WTC11 (cell line): ENCODE results near the gene MEGF6. TPM values are rescaled to one million over a fixed set of nuclear protein-coding genes. Genes with fewer than 3 reads are reported as not detected.
A peak's percentile ranks its signal among the peaks of the same experiment; 100 is the strongest.

Experiments used
- ATAC-seq: fragments of 200-7000 bp; cut with Tn5 transposase; 2 replicates; pipeline ENCODE4 v1.10.0; 2021; ENCODE audit warnings: mild to moderate bottlenecking, moderate library complexity
- CTCF ChIA-PET: fragments of 300-600 bp; sonication (Branson Sonifier 250); formaldehyde crosslinking; loops from one replicate; lab custom pipeline; 2021; ENCODE audit warnings: antibody characterized with exemption; lab: Charles Lee
- POLR2A ChIA-PET: fragments of 350-600 bp; sonication (Branson Sonifier 250); formaldehyde crosslinking; loops from one replicate; lab custom pipeline; 2021; ENCODE audit warnings: antibody characterized with exemption; lab: Charles Lee
- DNase-seq: peaks from one replicate; pipeline ENCODE4 v3.0.0; 2021; ENCODE audit warnings: low spot score
- H3K27ac Mint-ChIP-seq: 2 replicates; pipeline ENCODE4 v1.8.0; 2021; ENCODE audit warnings: mixed read lengths
- H3K27me3 Mint-ChIP-seq: 2 replicates; pipeline ENCODE4 v1.8.0; 2021; ENCODE audit warnings: low read depth, mild to moderate bottlenecking, moderate library complexity, mixed read lengths
- H3K36me3 Mint-ChIP-seq: 2 replicates; pipeline ENCODE4 v1.8.0; 2021; ENCODE audit warnings: mixed read lengths
- H3K4me1 Mint-ChIP-seq: 2 replicates; pipeline ENCODE4 v1.8.0; 2022; ENCODE audit warnings: mixed read lengths
- H3K4me3 Mint-ChIP-seq: 2 replicates; pipeline ENCODE4 v1.8.0; 2021; ENCODE audit warnings: mild to moderate bottlenecking, moderate library complexity, mixed read lengths
- H3K9me3 Mint-ChIP-seq: 2 replicates; pipeline ENCODE4 v1.8.0; 2021; ENCODE audit warnings: mixed read lengths
- E2F1 ChIP-seq: sonication (generic); formaldehyde crosslinking; IDR thresholded peaks from 2 replicates; pipeline ENCODE4 v1.8.0; 2022; ENCODE audit warnings: mild to moderate bottlenecking, missing genetic modification reagents
- ESRRA ChIP-seq: sonication (generic); formaldehyde crosslinking; IDR thresholded peaks from 2 replicates; pipeline ENCODE4 v1.8.1; 2022; ENCODE audit warnings: mild to moderate bottlenecking, missing genetic modification reagents, borderline replicate concordance
- ETV6 ChIP-seq: sonication (generic); formaldehyde crosslinking; IDR thresholded peaks from 2 replicates; pipeline ENCODE4 v1.8.1; 2022; ENCODE audit warnings: mild to moderate bottlenecking, missing genetic modification reagents
- FOXP1 ChIP-seq: sonication (generic); formaldehyde crosslinking; IDR thresholded peaks from 2 replicates; pipeline ENCODE4 v1.8.0; 2022; ENCODE audit warnings: missing genetic modification reagents, mild to moderate bottlenecking, moderate library complexity, borderline replicate concordance
- GTF2I ChIP-seq: fragments of 250-450 bp; sonication (Bioruptor Pico); conservative IDR thresholded peaks from 2 replicates; pipeline ENCODE4 v1.4.0; 2021; ENCODE audit warnings: mild to moderate bottlenecking
- KAT7 ChIP-seq: sonication (generic); formaldehyde crosslinking; IDR thresholded peaks from 2 replicates; pipeline ENCODE4 v1.8.1; 2023; ENCODE audit warnings: missing genetic modification reagents, mild to moderate bottlenecking, borderline replicate concordance
- MAX ChIP-seq: sonication (generic); formaldehyde crosslinking; IDR thresholded peaks from 2 replicates; pipeline ENCODE4 v1.8.0; 2022; ENCODE audit warnings: mild to moderate bottlenecking, missing genetic modification reagents
- NFE2L1 ChIP-seq: sonication (generic); formaldehyde crosslinking; IDR thresholded peaks from 2 replicates; pipeline ENCODE4 v1.8.1; 2023; ENCODE audit warnings: missing genetic modification reagents
- NFYB ChIP-seq: sonication (generic); formaldehyde crosslinking; conservative IDR thresholded peaks from 2 replicates; pipeline ENCODE4 v1.8.0; 2022; ENCODE audit warnings: low read depth, missing genetic modification reagents
- PREB ChIP-seq: sonication (generic); formaldehyde crosslinking; IDR thresholded peaks from 2 replicates; pipeline ENCODE4 v1.8.1; 2022; ENCODE audit warnings: mild to moderate bottlenecking, missing genetic modification reagents, moderate library complexity, borderline replicate concordance
- SMAD4 ChIP-seq: sonication (generic); formaldehyde crosslinking; IDR thresholded peaks from 2 replicates; pipeline ENCODE4 v1.8.0; 2022; ENCODE audit warnings: mild to moderate bottlenecking, missing genetic modification reagents
- TEAD1 ChIP-seq: sonication (generic); formaldehyde crosslinking; IDR thresholded peaks from 2 replicates; pipeline ENCODE4 v1.8.0; 2022; ENCODE audit warnings: mild to moderate bottlenecking, missing genetic modification reagents
- TEAD4 ChIP-seq: sonication (generic); formaldehyde crosslinking; IDR thresholded peaks from 2 replicates; pipeline ENCODE4 v1.8.0; 2022; ENCODE audit warnings: mild to moderate bottlenecking, missing genetic modification reagents
- TP53 ChIP-seq: sonication (generic); formaldehyde crosslinking; IDR thresholded peaks from 2 replicates; pipeline ENCODE4 v1.8.1; 2023; ENCODE audit warnings: mild to moderate bottlenecking, missing genetic modification reagents
- USF1 ChIP-seq: sonication (generic); formaldehyde crosslinking; IDR thresholded peaks from 2 replicates; pipeline ENCODE4 v1.8.0; 2022; ENCODE audit warnings: mild to moderate bottlenecking, missing genetic modification reagents
- ZNF121 ChIP-seq: sonication (generic); formaldehyde crosslinking; IDR thresholded peaks from 2 replicates; pipeline ENCODE4 v1.8.0; 2023; ENCODE audit warnings: missing genetic modification reagents
- ZNF219 ChIP-seq: sonication (generic); formaldehyde crosslinking; IDR thresholded peaks from 2 replicates; pipeline ENCODE4 v1.8.0; 2023; ENCODE audit warnings: missing genetic modification reagents, mild to moderate bottlenecking, borderline replicate concordance
- ZNF263 ChIP-seq: sonication (generic); formaldehyde crosslinking; IDR thresholded peaks from 2 replicates; pipeline ENCODE4 v1.8.1; 2022; ENCODE audit warnings: low read depth, mild to moderate bottlenecking, moderate library complexity, missing genetic modification reagents
- ZNF532 ChIP-seq: fragments of 250-450 bp; sonication (Bioruptor Pico); IDR thresholded peaks from 2 replicates; pipeline ENCODE4 v1.9.0; 2021; ENCODE audit warnings: mild to moderate bottlenecking, borderline replicate concordance
- total RNA-seq: library from RNA; stranded (reverse); gene quantifications from 3 replicates; pipeline ENCODE4 v1.2.3, GENCODE V29; 2021
- TF ChIP-seq, protein P1 (sequence below): sonication (generic); formaldehyde crosslinking; IDR thresholded peaks from 2 replicates; pipeline ENCODE4 v1.8.1; 2023; ENCODE audit warnings: mild to moderate bottlenecking, missing genetic modification reagents
- TF ChIP-seq, protein P2 (sequence below): fragments of 250-450 bp; sonication (Bioruptor Pico); IDR thresholded peaks from 2 replicates; pipeline ENCODE4 v1.9.0; 2021; ENCODE audit warnings: mild to moderate bottlenecking

Gene MEGF6
- total RNA-seq, 1 experiment from 2014 or later = 24.9 TPM

DNA sequence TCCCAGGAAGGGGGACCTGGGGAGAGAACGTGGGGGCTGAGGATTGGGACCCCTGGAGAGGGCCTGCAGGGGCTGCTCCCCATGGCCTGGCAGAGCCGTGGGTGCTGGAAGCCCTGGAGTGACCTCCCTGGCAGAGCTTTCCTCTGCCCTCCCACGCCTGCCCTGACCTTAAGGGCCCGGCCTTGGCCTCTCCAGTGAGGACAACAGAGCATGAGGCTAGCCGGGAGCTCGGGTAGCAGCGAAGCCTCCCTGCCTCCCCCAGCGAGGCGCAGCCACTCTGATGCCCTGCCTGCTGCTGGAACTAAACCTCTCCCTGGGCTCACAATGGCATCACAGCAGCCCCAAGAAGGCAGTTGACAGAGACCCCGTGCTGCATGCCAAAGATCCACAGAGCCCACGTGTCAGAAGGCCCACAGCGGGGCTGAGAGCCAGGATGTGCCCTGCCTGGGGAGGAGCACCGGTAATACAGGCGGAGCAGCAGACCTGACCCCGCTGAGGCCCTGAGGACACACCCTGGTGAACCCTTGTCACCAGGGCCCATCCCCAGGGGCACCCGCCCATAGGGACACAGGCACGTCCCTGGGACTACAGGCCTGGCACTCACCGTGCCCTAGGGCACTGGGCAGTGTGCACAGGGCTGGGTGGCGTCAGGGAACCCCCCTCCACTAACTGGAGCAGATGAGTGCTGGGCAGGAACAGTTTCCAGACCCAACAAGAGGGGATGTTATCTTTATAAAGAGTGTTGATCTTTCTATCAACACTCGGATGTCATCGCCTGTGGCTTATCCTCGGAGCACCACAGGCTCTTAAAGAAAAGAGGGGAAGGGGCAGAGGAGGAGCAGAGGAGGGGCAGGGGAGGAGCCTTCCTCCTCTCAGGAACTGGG lies 108.4 kb downstream of the MEGF6 start (continued):
- no peak for TF ChIP-seq ZNF263 (CRISPR knock-in tag)
- TF ChIP-seq, all 79 proteins: peak for 0

GRCh38 chr1:3501856-3502640 lies 109.3 kb downstream of the MEGF6 start:
- ATAC-seq (peak; percentile 90), DNase-seq (peak; percentile 90)
- ChIA-PET POLR2A (no interaction called here), CTCF (interaction anchor here (0.7 to 6.2 kb wide), 12 partner anchors 12 to 225 kb away, joined by 3 to 71 read pairs (median 4); no protein-coding TSS in a partner anchor)
- Mint-ChIP-seq H3K36me3 (no peaks in the 10 kb centered on the region), H3K9me3 (no peaks in the 10 kb centered on the region), H3K4me1 (no peaks in the 10 kb centered on the region), H3K27me3 (no peaks in the 10 kb centered on the region), H3K4me3 (no peak overlapping the region), H3K27ac (no peak overlapping the region)
- peak; percentile 64; the same call in 1 of the 2 replicates for TF ChIP-seq FOXP1 (CRISPR knock-in tag)
- TF ChIP-seq PREB (CRISPR knock-in tag) = peak; percentile 29; the same call in 1 of the 2 replicates
- peak; percentile 64; the same call in 1 of the 2 replicates for TF ChIP-seq USF1 (CRISPR knock-in tag)
- TF ChIP-seq, protein P1, sequence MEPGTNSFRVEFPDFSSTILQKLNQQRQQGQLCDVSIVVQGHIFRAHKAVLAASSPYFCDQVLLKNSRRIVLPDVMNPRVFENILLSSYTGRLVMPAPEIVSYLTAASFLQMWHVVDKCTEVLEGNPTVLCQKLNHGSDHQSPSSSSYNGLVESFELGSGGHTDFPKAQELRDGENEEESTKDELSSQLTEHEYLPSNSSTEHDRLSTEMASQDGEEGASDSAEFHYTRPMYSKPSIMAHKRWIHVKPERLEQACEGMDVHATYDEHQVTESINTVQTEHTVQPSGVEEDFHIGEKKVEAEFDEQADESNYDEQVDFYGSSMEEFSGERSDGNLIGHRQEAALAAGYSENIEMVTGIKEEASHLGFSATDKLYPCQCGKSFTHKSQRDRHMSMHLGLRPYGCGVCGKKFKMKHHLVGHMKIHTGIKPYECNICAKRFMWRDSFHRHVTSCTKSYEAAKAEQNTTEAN = peak; percentile 90
- peak; percentile 66; the same call in 1 of the 2 replicates for TF ChIP-seq TEAD4
- peak; percentile 81; the same call in 1 of the 2 replicates for TF ChIP-seq TEAD1
- peak; percentile 77; the same call in 1 of the 2 replicates for TF ChIP-seq ZNF219 (CRISPR knock-in tag)
- TF ChIP-seq GTF2I (CRISPR knock-in tag) = no peak
- no peak for TF ChIP-seq ZNF532 (CRISPR knock-in tag)
- TF ChIP-seq TP53 (CRISPR knock-in tag) = peak; percentile 61; the same call in 1 of the 2 replicates
- TF ChIP-seq ETV6 (CRISPR knock-in tag) = 0 out of 2 replicates have a peak, but pooled peaks have one; percentile 34
- TF ChIP-seq NFE2L1 (CRISPR knock-in tag) = peak; percentile 74; the same call in 1 of the 2 replicates
- TF ChIP-seq ZNF121 = peak; percentile 81
- TF ChIP-seq KAT7 (CRISPR knock-in tag) = no peak
- peak; percentile 50; the same call in 1 of the 2 replicates for TF ChIP-seq MAX (CRISPR knock-in tag)
- 0 out of 2 replicates have a peak, but pooled peaks have one; percentile 25 for TF ChIP-seq NFYB (CRISPR knock-in tag)
- TF ChIP-seq, protein P2, sequence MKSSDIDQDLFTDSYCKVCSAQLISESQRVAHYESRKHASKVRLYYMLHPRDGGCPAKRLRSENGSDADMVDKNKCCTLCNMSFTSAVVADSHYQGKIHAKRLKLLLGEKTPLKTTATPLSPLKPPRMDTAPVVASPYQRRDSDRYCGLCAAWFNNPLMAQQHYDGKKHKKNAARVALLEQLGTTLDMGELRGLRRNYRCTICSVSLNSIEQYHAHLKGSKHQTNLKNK (CRISPR knock-in tag) = no peak
- TF ChIP-seq E2F1 = no peak
- peak; percentile 81; the same call in 1 of the 2 replicates for TF ChIP-seq SMAD4 (CRISPR knock-in tag)
- peak; percentile 3; the same call in 1 of the 2 replicates for TF ChIP-seq ESRRA (CRISPR knock-in tag)
